Breast epithelium (tissue), 3 donors: ENCODE measurements around the gene APBA1.

ENCODE experiments used
- POLR2A ChIP-seq: fragments of 450-650 bp; IDR thresholded peaks from one replicate; pipeline ENCODE4 v1.6.1; 2016; ENCODE audit warnings: antibody characterized with exemption, mild to moderate bottlenecking, moderate library complexity
- TF ChIP-seq, protein P1 (sequence below), 3 donors: fragments of 450-650 bp; IDR thresholded peaks; one replicate each; pipeline ENCODE4 v1.5.1; 2016 to 2017; ENCODE audit warnings: antibody characterized with exemption in 3 of 3, mild to moderate bottlenecking in 3 of 3, moderate library complexity in 3 of 3

DNA sequence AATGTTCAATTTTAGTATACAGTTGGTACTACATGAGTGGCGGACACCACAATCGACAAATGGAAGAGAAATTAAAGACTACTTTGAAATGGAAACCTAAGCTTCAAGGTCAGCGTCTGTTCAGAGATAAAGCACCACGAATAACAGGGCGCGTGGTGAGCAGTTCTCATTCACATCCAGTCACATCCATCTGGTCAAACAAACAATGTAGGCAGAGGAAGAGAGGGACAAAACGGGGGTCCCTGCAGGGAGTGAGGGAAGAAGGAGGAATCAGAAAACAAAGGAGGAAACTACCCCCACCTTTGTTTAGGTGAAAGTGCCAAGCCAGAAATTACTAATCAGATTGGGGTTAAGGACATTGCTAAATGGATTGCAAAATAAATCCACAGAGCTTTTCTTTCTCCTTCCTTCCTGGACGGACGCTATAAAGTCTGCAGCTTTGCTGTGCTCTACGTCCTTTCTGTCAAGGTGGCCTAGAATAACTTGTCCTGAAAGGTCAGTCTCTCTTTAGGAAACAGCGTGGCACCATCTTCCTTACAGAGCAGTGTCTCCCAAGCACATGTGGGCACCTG is 208.6 kb downstream of the APBA1 start:
- TF ChIP-seq, protein P1, sequence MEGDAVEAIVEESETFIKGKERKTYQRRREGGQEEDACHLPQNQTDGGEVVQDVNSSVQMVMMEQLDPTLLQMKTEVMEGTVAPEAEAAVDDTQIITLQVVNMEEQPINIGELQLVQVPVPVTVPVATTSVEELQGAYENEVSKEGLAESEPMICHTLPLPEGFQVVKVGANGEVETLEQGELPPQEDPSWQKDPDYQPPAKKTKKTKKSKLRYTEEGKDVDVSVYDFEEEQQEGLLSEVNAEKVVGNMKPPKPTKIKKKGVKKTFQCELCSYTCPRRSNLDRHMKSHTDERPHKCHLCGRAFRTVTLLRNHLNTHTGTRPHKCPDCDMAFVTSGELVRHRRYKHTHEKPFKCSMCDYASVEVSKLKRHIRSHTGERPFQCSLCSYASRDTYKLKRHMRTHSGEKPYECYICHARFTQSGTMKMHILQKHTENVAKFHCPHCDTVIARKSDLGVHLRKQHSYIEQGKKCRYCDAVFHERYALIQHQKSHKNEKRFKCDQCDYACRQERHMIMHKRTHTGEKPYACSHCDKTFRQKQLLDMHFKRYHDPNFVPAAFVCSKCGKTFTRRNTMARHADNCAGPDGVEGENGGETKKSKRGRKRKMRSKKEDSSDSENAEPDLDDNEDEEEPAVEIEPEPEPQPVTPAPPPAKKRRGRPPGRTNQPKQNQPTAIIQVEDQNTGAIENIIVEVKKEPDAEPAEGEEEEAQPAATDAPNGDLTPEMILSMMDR (IDR thresholded peaks at IDR 0.05): no peak
- TF ChIP-seq POLR2A: no peak
